ENCODE results near the gene MBNL3.

DNA sequence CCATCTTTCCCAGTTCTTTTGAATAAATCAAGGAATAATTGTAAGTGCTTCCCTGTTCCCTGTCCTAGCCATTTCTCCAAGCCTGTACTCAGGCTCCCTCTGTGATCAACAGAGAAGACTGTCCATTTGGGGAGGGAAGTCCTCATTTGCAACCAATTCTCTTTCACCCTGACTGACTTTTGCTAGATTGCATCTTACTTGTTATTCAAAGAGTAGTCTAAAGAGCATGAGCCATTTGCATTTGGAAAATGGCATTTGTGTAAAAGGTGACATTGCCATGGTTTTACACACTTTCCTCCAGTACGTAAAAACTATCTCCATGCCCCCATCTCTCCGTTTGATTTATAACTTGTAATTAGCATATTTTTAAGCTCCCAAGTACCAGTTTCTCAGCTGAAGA is 110.6 kb downstream of the MBNL3 start:
- no peak for TF ChIP-seq POLR2A (IDR thresholded peaks at IDR 0.05)
- TF ChIP-seq, protein P1, sequence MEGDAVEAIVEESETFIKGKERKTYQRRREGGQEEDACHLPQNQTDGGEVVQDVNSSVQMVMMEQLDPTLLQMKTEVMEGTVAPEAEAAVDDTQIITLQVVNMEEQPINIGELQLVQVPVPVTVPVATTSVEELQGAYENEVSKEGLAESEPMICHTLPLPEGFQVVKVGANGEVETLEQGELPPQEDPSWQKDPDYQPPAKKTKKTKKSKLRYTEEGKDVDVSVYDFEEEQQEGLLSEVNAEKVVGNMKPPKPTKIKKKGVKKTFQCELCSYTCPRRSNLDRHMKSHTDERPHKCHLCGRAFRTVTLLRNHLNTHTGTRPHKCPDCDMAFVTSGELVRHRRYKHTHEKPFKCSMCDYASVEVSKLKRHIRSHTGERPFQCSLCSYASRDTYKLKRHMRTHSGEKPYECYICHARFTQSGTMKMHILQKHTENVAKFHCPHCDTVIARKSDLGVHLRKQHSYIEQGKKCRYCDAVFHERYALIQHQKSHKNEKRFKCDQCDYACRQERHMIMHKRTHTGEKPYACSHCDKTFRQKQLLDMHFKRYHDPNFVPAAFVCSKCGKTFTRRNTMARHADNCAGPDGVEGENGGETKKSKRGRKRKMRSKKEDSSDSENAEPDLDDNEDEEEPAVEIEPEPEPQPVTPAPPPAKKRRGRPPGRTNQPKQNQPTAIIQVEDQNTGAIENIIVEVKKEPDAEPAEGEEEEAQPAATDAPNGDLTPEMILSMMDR (IDR thresholded peaks at IDR 0.05): no peak

All from body of pancreas (tissue), 4 donors.